Psoas muscle (tissue), 8 donors: ENCODE results near the gene FAM43A. TPM values are rescaled to one million over a fixed set of nuclear protein-coding genes. Genes with fewer than 3 reads are reported as not detected.

ENCODE experiments used
- ATAC-seq, 4 donors: fragments of 200-7000 bp; cut with Tn5 transposase; one replicate each; pipeline ENCODE4 v1.9.1; 2020; ENCODE audit warnings: moderate library complexity in 3 of 4, mild to moderate bottlenecking in 2 of 4
- DNase-seq, 2 donors: peaks; one replicate each; pipeline ENCODE4 v3.0.0-alpha.2; 2020
- H3K27ac ChIP-seq: fragments of 200-600 bp; one replicate; pipeline ENCODE4 v1.8.0; 2022
- H3K27me3 ChIP-seq, 3 donors: fragments of 200-600 bp in 1 of 3; one replicate each; pipeline versions ENCODE4 v1.6.1 to v1.8.0; 2013 to 2022; ENCODE audit warnings: low read length in 2 of 3, mild to moderate bottlenecking in 2 of 3, moderate library complexity in 1 of 3; ENCODE audit not compliant: insufficient read depth in 3 of 3
- H3K36me3 ChIP-seq, 2 donors: fragments of 200-600 bp in 1 of 2; one replicate each; pipeline versions ENCODE4 v1.6.1 to v1.8.0; 2013 to 2022; ENCODE audit warnings: low read depth in 1 of 2, mild to moderate bottlenecking in 1 of 2, moderate library complexity in 1 of 2; ENCODE audit not compliant: insufficient read depth in 1 of 2
- H3K4me1 ChIP-seq: fragments of 200-600 bp; one replicate; pipeline ENCODE4 v1.8.0; 2022
- H3K4me3 ChIP-seq: fragments of 200-600 bp; one replicate; pipeline ENCODE4 v1.8.0; 2022; ENCODE audit warnings: mild to moderate bottlenecking
- H3K9me3 ChIP-seq: fragments of 200-600 bp; one replicate; pipeline ENCODE4 v1.8.0; 2022
- WGBS, 3 donors: extraction: QIAGEN DNeasy Blood & Tissue Kit; methylation state at CpG; one replicate each; pipeline versions ENCODE4 v1.1.6 to v1.1.7; 2013; 5-methylcytosine and 5-hydroxymethylcytosine counted together
- intact Hi-C, 2 donors: fragments of 100-400 bp; cut with DNase I; formaldehyde crosslinking; loops; one replicate each; pipeline versions ENCODE4 v1.11.0 to v1.14.2; 2022
- long read RNA-seq, 2 donors: library from polyadenylated mRNA; unstranded; transcript quantifications; one replicate each; pipeline ENCODE4 v2.0.0, GENCODE V29; 2021
- polyA plus RNA-seq, 3 donors: library from polyadenylated mRNA; stranded (reverse); fragments of 200-250 nt; gene quantifications; one replicate each; pipeline ENCODE4 v1.2.3, GENCODE V29; 2013
- total RNA-seq, 4 donors: library from RNA; stranded (reverse); fragmentation: NEBNext Ultra II Directional in 2 of 4; extraction: Animal tissue kit (Norgen Biotek cat#: 25700) in 2 of 4; gene quantifications; one replicate each; pipeline versions ENCODE4 v1.2.1 to v1.2.4, GENCODE V29; 2021 to 2023
- TF ChIP-seq, protein P1 (sequence below): fragments of 200-600 bp; IDR thresholded peaks from one replicate; pipeline ENCODE4 v1.8.0; 2022; ENCODE audit warnings: antibody characterized with exemption
- donor health status: healthy with polysubstance abuse.
- donor health status: DM: no; HTN: no; CAD: no; lungs with moderate emphysema.
- donor health status: Bipolar disorder and iron deficiency.
- donor health status: healthy.
- donor health status: DM: yes; HTN: yes; CAD: no.
- donor health status: DM: no; HTN: no; CAD: no.
- donor health status: DM: no; HTN: no; CAD: no.
- donor health status: DM: yes; HTN: yes; CAD: no.

Gene FAM43A, protein sequence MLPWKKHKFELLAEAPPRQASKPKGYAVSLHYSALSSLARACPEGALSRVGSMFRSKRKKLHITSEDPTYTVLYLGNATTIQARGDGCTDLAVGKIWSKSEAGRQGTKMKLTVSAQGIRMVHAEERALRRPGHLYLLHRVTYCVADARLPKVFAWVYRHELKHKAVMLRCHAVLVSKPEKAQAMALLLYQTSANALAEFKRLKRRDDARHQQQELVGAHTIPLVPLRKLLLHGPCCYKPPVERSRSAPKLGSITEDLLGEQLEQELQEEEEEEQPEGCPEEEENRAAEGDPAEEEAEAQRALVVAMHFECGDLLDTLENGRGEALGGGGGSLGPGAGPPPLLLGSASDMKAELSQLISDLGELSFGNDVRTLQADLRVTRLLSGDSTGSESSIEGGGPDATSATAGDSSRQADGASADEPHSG
- total RNA-seq (1 to 10 TPM; 6.0 to 7.7 (median 6.9) TPM), polyA plus RNA-seq (1 to 10 TPM; 4.1 to 6.9 (median 6.8) TPM)
- long read RNA-seq, donor 1, partial matches to known transcripts, result 0 of 1 reads
- long read RNA-seq, donor 1, other reads (novel, unspliced or antisense), result 0 of 1 reads
- long read RNA-seq, donor 2, transcript FAM43A-201 (1 exons, 2,494 nt), result major isoform, 17 of 17 reads
- long read RNA-seq, donor 2, partial matches to known transcripts, result 0 of 17 reads
- long read RNA-seq, donor 2, other reads (novel, unspliced or antisense), result 0 of 17 reads

DNA sequence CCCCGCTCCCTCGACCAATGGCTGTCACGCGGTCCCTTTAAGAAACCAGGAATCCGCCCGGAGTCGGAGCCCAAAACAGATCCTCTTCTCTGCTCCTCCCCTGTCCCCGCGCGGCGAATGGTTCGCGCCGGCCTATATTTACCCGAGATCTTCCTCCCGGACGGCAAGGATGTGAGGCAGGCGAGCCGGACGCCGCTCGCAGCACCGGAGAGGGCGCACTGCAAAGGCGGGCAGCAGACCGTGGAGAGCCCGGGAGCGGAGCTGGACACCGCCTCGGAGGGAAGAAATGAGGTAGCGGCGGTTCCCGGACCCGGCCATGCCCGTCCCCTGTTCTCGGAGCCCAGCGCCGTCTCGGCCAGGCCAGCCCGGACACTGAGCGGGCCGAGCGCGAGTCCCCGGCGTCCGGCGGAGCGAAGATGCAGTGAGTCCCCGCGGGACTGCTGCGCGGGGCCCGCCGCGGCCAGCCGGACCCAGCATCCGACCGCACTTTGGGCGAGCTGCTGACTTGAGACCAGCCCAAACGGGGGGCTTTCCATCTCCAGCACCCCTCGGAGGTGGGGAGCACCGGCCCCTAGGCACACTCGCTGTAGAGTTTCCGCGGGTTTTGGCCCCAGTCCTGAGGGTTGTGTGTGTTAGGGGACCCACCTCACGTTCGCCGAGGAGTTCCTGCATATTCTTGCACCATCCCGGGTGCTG lies at the start of gene FAM43A:
TSS of gene FAM43A (plus strand) at position 166 of the 696 bp plus-strand sequence. CDS start 944 bp downstream, outside the sequence.
- H3K36me3 ChIP-seq, result no peaks in the 10 kb centered on the region
- intact Hi-C loops, result loop anchor here (1.0 to 10.0 kb wide), 4 partner anchors 86 to 417 kb away; no protein-coding TSS in a partner anchor
- H3K9me3 ChIP-seq, result no peaks in the 10 kb centered on the region
- TF ChIP-seq, protein P1, sequence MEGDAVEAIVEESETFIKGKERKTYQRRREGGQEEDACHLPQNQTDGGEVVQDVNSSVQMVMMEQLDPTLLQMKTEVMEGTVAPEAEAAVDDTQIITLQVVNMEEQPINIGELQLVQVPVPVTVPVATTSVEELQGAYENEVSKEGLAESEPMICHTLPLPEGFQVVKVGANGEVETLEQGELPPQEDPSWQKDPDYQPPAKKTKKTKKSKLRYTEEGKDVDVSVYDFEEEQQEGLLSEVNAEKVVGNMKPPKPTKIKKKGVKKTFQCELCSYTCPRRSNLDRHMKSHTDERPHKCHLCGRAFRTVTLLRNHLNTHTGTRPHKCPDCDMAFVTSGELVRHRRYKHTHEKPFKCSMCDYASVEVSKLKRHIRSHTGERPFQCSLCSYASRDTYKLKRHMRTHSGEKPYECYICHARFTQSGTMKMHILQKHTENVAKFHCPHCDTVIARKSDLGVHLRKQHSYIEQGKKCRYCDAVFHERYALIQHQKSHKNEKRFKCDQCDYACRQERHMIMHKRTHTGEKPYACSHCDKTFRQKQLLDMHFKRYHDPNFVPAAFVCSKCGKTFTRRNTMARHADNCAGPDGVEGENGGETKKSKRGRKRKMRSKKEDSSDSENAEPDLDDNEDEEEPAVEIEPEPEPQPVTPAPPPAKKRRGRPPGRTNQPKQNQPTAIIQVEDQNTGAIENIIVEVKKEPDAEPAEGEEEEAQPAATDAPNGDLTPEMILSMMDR, result peak; percentile 20
- ATAC-seq (peak; percentile 86 to 88 (median 88)), DNase-seq (peak; percentile 94 to 96)
- H3K4me1 ChIP-seq, result peaks cover 24% of the 10 kb centered on the region
- peak within 1 kb of the TSS; percentile 79 for H3K4me3 ChIP-seq
- 0 to 1% (median 0%) methylated on average over 50 to 70 of the region's 70 CpGs for WGBS, 3 donors
- peak within 1 kb of the TSS; percentile 74 for H3K27ac ChIP-seq
- no peaks in the 10 kb centered on the region for H3K27me3 ChIP-seq

DNA sequence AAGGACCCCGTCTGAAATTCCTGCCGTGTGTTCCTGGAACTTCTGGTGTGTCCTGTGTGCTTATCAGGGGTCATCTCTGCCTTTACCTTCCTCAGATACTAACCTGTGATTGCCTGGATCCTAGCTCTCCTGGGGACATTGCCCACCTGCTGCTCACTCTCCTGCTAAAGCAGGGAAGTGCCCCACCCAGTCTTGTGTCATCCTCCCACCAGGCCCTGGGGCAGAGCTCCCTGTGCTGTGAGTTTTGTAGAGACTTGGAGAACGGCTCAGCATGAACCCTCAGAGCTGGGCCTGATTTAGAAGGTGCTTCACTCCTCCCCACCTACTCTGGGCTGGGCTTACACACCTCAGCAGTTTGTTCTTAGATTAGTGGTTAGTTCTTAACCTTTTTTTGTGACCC lies 48.6 kb upstream of the FAM43A start:
- WGBS, 3 donors, result 66 to 74% (median 69%) methylated on average over 3 of the region's 3 CpGs

DNA sequence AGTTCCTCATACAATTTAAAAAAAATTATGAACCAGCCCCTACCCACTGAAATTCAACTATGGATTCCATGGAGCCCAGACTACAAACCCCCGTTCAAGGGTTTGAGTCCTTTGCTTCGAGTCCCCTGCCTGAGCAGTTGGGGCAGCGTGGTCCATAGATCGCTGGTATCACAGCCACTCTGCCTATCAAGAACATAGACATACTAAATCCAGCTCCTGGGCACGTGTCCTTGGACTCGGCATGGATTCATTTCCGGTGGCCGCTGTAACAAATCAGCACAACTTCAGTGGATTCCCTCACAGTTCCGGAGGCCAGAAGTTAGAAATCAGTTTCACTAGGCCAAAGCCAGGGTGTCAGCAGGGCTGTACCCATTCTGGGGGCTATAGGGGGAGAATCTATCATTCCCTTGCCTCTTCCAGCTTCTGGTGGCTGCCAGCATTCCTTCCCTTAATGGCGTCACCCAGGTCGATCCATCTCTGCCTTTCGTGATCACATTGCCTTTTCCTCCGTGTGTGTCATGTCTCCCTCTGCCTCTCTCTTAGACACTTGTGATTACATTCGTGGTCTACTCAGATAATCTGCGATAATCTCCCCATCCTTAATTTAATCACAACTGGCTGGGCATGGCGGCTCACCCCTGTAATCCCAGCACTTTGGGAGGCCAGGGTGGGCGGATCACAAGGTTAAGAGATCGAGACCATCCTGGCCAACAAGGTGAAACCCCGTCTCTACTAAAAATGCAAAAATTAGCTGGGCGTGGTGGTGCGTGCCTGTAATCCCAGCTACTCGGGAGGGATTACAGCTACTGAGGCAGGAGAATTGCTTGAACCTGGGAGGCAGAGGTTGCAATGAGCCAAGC lies 47.9 kb upstream of the FAM43A start:
- 86 to 90% (median 89%) methylated on average over 22 of the region's 22 CpGs for WGBS, 3 donors
- Histone ChIP-seq H3K27ac (no peak overlapping the region), H3K4me3 (no peak overlapping the region), H3K36me3 (peaks cover 7 to 36% of the 10 kb centered on the region in 2 donors), H3K9me3 (no peaks in the 10 kb centered on the region), H3K4me1 (no peaks in the 10 kb centered on the region), H3K27me3 (no peaks in the 10 kb centered on the region)
- intact Hi-C loops, result no loop called here
- DNase-seq (no peak), ATAC-seq (no peak)
- TF ChIP-seq, protein P1, result no peak

More for the DNA sequence above, 48.6 kb upstream of the FAM43A start:
- TF ChIP-seq, protein P1, result no peak
- Histone ChIP-seq H3K9me3 (no peaks in the 10 kb centered on the region), H3K27ac (no peak overlapping the region), H3K27me3 (no peaks in the 10 kb centered on the region), H3K4me3 (no peak overlapping the region), H3K4me1 (no peaks in the 10 kb centered on the region), H3K36me3 (peaks cover 5 to 31% of the 10 kb centered on the region in 2 donors)
- DNase-seq, result no peak
- no peak for ATAC-seq
- intact Hi-C loops, result no loop called here

DNA sequence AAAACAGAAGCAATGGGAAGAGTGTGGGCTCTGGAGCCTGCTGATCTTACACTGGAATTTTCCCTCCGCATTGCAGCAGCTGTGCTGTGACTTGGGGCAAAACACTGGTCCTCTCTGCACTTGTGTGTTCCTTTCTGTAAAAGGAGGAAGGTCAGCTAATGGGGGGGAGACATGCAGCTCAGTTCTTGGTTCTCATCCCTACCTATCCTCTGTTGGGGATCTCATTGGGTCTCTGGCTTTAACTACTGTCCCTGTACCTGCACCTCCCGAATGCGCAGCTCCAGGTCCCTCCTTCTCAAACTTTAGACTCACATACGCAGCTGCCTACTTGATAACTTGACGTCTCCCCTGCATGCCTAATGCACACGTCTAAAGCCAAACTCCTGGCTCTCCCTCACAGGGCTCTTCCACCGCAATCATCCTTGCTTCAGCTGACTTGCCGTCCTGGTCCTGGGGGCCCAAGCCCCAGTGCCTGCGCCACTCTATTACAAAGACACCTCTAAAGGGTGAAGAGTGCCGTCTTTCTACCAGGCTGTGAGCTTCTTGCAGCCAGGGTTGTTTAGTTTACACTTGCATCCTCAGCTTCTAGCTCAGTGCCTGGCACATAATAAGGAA lies 46.6 kb upstream of the FAM43A start:
- ATAC-seq (no peak), DNase-seq (no peak)
- Histone ChIP-seq H3K9me3 (no peaks in the 10 kb centered on the region), H3K27ac (peak overlapping the region; percentile 58), H3K4me1 (no peaks in the 10 kb centered on the region), H3K36me3 (peaks cover 9 to 48% of the 10 kb centered on the region in 2 donors), H3K27me3 (no peaks in the 10 kb centered on the region), H3K4me3 (no peak overlapping the region)
- intact Hi-C loops, result no loop called here
- TF ChIP-seq, protein P1, result no peak
- 95 to 97% (median 95%) methylated on average over 10 of the region's 10 CpGs for WGBS, 3 donors
